Measurements from ENCODE around the gene LPAR1. TPM values are rescaled to one million over a fixed set of nuclear protein-coding genes. Genes with fewer than 3 reads are reported as not detected.

LPAR1 gene
- total and polyA plus RNA-seq, 10 of the 15 experiments (the other 5 are each of a cell fraction or from before 2014, with no cell fraction given): 3.3 to 12.9 (median 8.4) TPM

DNA sequence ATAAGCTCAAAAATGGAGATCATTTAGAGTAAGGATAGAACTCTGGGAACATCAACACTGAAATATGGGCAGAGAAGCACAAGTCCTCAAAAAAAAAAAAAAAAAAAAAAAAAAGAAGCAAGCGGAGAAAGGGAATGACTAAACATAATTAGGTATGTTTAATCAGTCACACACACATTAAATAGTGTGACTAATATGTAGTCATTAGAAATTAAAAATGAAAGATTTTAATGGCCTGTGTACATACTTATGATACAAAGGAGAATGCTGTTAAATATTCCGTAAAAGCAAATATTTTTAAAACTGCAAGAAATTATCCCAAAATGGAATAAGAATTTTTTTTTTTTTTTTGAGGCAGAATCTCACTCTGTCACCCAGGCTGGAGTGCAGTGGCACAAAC, 10.5 kb downstream of the LPAR1 start (continued):
- TF ChIP-seq NFYA (IDR thresholded peaks at IDR 0.05; ENCODE audit: borderline replicate concordance, low read depth, low read length) (no peak), KLF5 (IDR thresholded peaks at IDR 0.05; ENCODE audit: partially characterized antibody) (no peak), PKNOX1 (IDR thresholded peaks at IDR 0.05) (no peak), TBL1XR1 (IDR thresholded peaks at IDR 0.05; ENCODE audit: low read depth, low read length) (no peak), PML (IDR thresholded peaks at IDR 0.05; ENCODE audit: low read length) (no peak), YBX1 (IDR thresholded peaks at IDR 0.05) (no peak), MEF2B (IDR thresholded peaks at IDR 0.05; ENCODE audit: partially characterized antibody, poor library complexity, severe bottlenecking) (no peak), ZNF384 (IDR thresholded peaks at IDR 0.05; ENCODE audit: borderline replicate concordance, low read depth, low read length) (no peak), EP300 (IDR thresholded peaks at IDR 0.05; ENCODE audit: borderline replicate concordance in 1 of 2, control insufficient read depth in 1 of 2, low read depth in 2 of 2, low read length in 2 of 2) (no peak), ETV6 (conservative IDR thresholded peaks at IDR 0.05 in 1 of 2, IDR thresholded peaks at IDR 0.05 in 1 of 2; ENCODE audit: borderline replicate concordance in 1 of 2, low read depth in 1 of 2) (no peak), CREB1 (IDR thresholded peaks at IDR 0.05; ENCODE audit: low read depth) (no peak)
- TF ChIP-seq, protein P1, sequence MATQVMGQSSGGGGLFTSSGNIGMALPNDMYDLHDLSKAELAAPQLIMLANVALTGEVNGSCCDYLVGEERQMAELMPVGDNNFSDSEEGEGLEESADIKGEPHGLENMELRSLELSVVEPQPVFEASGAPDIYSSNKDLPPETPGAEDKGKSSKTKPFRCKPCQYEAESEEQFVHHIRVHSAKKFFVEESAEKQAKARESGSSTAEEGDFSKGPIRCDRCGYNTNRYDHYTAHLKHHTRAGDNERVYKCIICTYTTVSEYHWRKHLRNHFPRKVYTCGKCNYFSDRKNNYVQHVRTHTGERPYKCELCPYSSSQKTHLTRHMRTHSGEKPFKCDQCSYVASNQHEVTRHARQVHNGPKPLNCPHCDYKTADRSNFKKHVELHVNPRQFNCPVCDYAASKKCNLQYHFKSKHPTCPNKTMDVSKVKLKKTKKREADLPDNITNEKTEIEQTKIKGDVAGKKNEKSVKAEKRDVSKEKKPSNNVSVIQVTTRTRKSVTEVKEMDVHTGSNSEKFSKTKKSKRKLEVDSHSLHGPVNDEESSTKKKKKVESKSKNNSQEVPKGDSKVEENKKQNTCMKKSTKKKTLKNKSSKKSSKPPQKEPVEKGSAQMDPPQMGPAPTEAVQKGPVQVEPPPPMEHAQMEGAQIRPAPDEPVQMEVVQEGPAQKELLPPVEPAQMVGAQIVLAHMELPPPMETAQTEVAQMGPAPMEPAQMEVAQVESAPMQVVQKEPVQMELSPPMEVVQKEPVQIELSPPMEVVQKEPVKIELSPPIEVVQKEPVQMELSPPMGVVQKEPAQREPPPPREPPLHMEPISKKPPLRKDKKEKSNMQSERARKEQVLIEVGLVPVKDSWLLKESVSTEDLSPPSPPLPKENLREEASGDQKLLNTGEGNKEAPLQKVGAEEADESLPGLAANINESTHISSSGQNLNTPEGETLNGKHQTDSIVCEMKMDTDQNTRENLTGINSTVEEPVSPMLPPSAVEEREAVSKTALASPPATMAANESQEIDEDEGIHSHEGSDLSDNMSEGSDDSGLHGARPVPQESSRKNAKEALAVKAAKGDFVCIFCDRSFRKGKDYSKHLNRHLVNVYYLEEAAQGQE (IDR thresholded peaks at IDR 0.05; ENCODE audit: low read depth, low read length): no peak
- TF ChIP-seq, protein P2, sequence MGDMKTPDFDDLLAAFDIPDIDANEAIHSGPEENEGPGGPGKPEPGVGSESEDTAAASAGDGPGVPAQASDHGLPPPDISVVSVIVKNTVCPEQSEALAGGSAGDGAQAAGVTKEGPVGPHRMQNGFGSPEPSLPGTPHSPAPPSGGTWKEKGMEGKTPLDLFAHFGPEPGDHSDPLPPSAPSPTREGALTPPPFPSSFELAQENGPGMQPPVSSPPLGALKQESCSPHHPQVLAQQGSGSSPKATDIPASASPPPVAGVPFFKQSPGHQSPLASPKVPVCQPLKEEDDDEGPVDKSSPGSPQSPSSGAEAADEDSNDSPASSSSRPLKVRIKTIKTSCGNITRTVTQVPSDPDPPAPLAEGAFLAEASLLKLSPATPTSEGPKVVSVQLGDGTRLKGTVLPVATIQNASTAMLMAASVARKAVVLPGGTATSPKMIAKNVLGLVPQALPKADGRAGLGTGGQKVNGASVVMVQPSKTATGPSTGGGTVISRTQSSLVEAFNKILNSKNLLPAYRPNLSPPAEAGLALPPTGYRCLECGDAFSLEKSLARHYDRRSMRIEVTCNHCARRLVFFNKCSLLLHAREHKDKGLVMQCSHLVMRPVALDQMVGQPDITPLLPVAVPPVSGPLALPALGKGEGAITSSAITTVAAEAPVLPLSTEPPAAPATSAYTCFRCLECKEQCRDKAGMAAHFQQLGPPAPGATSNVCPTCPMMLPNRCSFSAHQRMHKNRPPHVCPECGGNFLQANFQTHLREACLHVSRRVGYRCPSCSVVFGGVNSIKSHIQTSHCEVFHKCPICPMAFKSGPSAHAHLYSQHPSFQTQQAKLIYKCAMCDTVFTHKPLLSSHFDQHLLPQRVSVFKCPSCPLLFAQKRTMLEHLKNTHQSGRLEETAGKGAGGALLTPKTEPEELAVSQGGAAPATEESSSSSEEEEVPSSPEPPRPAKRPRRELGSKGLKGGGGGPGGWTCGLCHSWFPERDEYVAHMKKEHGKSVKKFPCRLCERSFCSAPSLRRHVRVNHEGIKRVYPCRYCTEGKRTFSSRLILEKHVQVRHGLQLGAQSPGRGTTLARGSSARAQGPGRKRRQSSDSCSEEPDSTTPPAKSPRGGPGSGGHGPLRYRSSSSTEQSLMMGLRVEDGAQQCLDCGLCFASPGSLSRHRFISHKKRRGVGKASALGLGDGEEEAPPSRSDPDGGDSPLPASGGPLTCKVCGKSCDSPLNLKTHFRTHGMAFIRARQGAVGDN (IDR thresholded peaks at IDR 0.05): no peak

Measured in GM12878 (cell line).